Vagina (tissue), 2 donors: ENCODE data around the gene ACTR3C.

Experiments
- CTCF ChIP-seq, 3 experiments: fragments of 450-650 bp in 2 of 3; fragments of 200-600 bp in 1 of 3; sonication (generic) in 1 of 3; IDR thresholded peaks; one replicate each; pipeline ENCODE4 v1.5.1; 2017 to 2019; ENCODE audit warnings: antibody characterized with exemption in 3 of 3, mild to moderate bottlenecking in 2 of 3, moderate library complexity in 2 of 3
- POLR2A ChIP-seq, 2 donors: fragments of 450-650 bp; IDR thresholded peaks; one replicate each; pipeline ENCODE4 v1.6.1; 2017; ENCODE audit warnings: antibody characterized with exemption in 2 of 2, mild to moderate bottlenecking in 2 of 2, moderate library complexity in 2 of 2

- TF ChIP-seq CTCF (IDR thresholded peaks at IDR 0.05) (no peak), POLR2A (IDR thresholded peaks at IDR 0.05) (no peak)
Observed at GRCh38 chr7:150345012-150345411, 21.7 kb upstream of the ACTR3C start.
